Renal pelvis (tissue), 4 donors: ENCODE measurements around the gene MCL1. TPM values are rescaled to one million over a fixed set of nuclear protein-coding genes. Genes with fewer than 3 reads are reported as not detected.
"Not testable (repeated sequence)": the region's sequence is repeated elsewhere in the genome, so short reads cannot be mapped to it uniquely, and the experiment has no call there.

Experiments used
- DNase-seq: peaks from one replicate; pipeline ENCODE4 v3.0.0-alpha.2; 2013
- polyA plus RNA-seq, 3 donors: library from polyadenylated mRNA; unstranded; fragments of 120-200 nt; gene quantifications; one replicate each; pipeline ENCODE4 v1.2.1, GENCODE V29; 2013; ENCODE audit not compliant: insufficient read length in 3 of 3

Gene MCL1
- polyA plus RNA-seq, 3 donors, result 149 to 153 (median 150) TPM

DNA sequence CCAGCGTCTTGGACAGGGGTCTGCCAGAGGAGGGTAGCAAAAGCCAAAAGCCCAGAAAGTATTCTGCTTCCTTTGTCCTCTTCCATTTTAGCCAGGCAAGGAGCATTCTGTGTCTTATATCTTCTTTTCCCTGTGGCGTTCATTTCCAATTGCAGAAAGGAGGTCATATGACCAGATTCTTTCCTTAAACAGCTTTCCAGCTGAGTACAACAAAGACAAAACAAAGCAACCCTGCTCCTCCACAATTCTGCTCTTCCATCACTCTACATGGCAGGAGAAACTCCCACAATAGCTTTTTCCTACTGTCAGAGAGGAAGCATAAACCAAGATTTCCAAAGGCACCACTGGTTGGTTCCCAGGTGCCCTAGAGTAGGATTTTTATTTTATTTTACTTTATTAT, 30.3 kb upstream of the MCL1 start:
- DNase-seq, result no peak

DNA sequence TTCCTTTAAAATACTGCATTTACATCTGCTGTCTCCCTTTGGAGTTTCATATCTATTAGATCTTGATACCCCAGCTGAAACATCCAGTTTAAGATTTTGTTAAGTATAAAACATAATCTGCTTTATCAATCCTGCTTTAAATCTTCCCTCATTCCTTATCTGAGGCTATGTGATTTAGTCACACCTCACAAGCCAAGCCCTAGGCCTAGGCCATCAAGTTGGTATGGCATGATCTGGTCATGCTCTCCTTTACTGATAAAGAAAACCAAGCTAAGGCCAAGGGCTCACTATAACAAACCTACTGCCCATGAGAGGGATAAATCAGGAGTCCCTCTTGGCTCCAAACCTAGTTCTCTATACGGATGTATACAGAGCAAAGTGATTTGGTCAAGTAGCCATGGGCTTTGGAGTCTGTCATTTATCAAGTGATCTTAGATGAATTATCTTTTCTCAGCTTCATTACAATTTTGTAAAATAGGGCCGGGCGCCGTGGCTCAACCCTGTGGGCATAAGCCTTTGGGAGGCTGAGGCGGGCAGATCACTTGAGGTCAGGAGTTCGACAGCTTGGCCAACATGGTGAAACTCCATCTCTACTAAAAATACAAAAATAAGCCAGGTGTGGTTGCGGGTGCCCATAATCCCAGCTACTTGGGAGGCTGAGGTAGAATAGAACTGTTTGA, 27.2 kb upstream of the MCL1 start:
- DNase-seq, result no peak

DNA sequence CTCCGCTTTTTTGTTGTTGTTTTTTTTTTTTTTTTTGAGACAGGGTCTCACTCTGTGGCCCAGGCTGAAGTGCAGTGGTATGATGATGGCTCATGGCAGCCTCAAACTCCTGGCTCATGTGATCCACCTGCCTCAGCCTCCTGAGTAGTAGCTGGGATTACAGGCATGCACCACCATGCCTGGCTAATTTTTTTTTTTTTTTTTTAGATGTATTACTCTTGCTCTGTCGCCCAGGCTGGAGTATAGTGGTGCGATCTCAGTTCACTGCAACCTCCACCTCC, 26.0 kb upstream of the MCL1 start:
- DNase-seq, result not testable (repeated sequence)

DNA sequence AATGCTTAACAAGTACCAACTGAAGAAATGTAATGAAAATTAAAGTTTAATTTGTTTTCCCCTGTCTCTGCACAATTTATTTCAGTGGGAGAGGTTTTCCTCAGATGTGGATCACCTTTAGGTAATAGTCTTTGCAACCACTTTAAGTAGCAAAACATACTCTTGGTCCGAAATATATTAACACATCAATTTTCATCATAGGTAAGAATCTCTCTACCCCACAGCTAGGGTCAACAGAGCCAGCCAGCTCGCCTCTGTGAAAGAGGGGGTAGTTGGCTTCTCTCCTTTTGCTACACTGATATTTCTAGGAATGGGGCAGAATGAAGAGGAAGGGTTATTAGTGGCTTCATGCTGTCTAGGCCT, 24.8 kb upstream of the MCL1 start:
- DNase-seq, result no peak

DNA sequence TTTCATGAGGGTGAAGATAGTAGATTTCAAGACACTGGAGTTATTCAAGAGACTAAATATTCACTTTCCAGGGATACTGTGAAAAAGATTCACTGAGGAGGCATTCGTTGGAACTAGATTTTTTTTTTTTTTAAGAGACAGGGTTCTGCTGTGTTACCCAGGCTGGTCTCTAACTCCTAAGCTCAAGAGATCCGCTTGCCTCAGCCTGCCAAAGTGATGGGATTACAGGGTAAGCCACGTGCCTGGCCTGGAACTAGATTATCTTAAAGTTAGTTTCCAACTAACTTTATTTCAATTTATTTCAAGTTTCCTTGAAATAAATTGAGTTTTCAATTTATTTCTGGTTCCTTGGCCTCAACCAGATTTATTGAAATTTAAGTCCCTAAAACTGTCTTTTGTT, 24.3 kb upstream of the MCL1 start:
- DNase-seq, result no peak

DNA sequence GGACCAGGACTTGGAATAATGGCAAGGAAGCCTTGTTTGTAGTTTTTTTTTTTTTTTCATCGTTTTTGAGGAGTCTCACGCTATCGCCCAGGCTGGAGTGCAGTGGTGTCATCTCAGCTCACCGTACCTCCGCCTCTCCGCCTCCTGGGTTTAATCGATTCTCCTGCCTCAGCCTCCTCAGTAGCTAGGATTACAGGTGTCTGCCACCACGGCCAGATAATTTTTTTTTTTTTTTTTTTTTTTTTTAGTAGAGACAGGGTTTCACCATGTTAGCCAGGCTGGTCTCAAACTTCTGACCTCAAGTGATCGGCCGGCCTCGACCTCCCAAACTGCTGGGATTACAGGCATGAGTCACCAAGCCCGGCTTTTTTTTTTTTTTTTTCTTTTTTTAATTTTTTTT, 23.0 kb upstream of the MCL1 start:
- DNase-seq, result not testable (repeated sequence)

DNA sequence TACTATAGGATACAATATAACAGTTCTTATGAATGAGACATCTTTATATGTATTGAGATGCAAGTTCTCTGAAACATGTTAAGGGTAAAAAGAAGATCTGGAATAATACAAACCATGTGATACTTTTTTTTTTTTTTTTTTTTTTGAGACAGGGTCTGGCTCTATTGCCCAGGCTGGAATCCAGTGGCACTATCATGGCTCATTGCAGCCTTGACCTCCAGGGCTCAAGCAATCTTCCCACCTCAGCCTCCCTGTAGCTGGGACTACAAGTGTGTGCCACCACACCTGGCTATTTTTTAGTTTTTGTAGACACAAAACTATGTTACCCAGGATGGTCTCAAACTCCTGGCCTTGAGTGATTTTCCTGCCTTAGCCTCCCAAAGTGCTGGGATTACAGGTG, 22.1 kb upstream of the MCL1 start:
- DNase-seq, result no peak

DNA sequence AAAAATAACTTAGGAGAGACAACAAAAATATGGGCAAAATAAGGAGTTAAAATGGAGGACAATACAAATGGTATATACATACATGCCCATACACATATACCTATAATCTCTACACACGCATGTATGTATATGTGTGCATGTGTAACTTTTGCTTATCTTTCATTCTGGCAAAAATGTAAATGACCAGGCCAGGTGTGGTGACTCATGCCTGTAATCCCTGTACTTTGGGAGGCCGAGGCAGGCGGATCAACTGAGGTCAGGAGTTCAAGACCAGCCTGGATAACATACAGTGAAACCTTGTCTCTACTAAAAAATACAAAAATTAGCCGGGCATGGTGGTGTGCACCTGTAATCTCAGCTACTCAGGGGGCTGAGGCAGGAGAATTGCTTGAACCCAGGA, 18.9 kb upstream of the MCL1 start:
- DNase-seq, result not testable (repeated sequence)

DNA sequence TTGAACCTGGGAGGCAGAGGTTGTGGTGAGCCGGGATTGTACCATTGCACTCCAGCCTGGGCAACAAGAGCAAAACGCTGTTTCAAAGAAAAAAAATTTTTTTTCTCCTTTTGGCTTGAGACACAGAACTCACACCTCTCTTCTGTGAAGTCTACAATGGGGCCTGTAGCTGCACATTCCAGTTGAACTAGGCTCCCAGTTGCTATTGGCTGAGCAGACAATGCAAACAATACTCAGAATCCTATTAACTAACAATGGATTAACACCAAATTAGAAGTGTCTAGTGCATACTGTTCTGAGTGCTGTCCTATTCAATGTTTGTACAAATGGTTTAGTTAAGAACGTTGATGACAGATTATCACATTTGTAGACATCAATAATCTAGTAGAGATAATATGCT, 17.6 kb upstream of the MCL1 start:
- no peak for DNase-seq

DNA sequence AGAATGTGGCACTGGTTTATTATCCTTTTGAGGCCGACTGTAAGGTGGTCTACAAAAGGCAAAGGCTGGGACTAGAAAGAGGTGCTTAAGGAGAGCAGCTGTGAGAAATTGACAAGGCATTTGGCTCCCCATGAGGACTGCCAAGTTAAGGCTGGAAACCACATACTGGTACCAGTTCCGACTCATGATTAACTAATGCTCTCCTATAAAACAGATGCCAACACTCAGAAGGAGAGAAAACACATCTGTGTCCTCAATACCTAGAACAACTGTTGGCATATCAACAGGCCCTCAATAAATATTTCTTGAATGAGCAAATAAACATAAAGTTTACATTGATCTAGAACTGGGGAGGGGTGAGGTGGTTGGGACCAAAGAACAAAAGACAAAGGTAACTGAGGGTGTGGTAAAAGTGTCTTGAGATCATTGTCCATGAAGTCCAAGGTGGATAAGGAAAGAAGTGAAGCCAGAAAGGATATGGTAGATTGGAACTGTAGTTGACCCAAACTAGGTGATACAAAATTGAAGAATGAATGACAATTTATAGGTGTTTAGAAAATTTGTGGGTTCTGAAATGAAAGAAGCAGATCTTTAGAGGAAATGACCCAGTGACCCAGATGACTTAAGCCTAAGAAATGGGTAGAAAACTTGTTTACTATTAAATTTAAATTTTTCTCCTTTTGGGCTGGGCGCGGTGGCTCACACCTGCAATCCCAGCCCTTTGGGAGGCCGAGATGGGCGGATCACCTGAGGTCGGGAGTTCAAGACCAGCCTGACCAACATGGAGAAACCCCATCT, 16.9 kb upstream of the MCL1 start:
- no peak for DNase-seq

DNA sequence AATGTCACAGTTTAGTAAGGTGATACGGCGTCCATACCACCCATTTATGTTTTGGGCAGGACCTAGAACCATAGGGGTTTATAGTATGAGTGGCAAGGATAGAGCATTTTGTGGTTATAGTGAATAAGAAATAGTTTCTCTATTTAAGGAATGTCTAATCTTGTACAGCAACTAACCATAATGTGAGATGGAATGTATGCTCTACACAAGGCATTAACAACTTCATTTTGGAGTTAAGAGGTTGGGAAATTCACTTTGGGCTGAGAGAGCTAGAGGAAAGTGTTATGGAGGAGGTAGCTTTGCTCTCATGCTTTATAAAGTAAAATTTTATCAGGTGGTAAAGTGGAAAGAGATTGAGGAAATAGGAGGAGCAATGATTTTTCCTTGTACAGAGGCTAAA, 3.0 kb upstream of the MCL1 start:
- no peak for DNase-seq

DNA sequence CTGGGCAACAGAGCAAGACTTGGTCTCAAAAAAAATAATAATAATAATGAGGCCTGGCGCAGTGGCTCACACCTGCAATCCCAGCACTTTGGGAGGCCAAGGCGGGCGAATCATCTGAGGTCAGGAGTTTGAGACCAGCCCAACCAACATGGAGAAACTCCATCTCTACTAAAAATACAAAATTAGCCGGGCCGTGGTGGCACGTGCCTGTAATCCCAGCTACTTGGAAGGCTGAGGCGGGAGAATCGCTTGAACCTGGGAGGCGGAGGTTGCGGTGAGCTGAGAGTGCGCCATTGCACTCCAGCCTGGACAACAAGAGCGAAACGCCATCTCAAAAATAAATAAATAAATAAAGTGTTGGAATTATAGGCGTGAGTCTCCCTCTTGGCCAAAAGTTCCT, 2.6 kb upstream of the MCL1 start:
- DNase-seq, result not testable (repeated sequence)

DNA sequence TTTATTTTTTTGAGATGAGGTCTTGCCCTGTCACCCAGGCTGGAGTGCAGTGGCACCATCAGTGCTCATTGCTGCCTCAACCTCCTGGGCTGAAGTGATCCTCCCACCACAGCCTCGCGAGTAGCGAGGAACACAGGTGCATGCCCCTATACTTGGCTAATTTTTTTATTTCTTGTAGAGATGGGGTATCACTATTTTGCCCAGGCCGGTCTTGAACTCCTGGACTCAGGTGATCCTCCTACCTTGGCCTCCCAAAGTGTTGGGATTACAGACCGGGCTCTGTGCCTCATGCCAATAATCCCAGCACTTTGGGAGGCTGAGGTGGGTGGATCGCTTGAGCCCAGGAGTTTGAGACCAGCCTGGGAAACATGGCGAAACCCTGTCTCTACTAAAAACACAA, 2.0 kb upstream of the MCL1 start:
- not testable (repeated sequence) for DNase-seq

DNA sequence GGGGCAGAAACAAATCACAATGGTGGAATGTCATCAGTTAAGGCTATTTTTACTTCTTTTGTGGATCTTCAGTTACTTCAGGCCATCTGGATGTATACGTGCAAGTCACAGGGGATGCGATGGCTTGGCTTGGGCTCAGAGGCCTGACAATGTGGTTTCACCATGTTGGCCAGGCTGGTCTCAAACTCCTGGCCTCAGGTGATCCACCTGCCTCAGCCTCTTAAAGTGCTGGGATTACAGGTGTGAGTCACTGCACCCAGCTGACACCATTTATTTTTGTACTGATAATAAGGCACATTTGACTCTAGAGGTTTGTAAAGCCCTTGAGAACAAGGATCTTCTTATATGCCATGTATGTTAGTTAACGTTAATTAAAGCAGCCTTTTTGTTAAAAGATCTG, 1.6 kb upstream of the MCL1 start:
- DNase-seq, result not testable (repeated sequence)

DNA sequence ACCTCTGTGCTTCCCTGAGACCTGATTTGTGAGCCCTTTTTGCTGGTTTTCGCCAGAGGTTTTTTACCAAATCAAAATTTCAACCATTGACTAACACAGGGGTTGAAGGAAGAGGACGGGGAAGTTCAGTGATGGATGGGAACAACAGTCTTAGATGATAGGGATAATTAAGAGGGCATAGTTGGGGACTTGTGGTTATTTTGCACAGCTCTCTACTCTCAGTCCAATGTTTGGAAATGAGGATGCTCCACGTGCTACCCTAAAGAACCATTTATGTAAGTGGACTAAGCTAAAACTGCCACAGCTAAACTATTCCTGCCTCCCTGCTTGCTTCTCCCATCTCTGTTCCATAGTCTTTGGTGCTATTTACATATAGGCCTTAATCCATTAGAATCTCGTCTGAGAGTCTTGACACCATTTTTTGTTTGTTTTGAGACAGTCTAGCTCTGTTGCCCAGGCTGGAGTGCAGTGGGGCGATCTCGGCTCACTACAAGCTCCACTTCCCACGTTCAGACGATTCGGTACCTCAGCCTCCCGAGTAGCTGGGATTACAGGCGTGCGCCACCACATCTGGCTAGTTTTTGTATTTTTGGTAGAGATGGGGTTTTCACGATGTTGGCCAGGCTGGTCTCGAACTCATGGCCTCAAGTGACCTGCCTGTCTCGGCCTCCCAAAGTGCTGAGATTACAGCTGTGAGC, 684 bp upstream of the MCL1 start:
- DNase-seq, result no peak

DNA sequence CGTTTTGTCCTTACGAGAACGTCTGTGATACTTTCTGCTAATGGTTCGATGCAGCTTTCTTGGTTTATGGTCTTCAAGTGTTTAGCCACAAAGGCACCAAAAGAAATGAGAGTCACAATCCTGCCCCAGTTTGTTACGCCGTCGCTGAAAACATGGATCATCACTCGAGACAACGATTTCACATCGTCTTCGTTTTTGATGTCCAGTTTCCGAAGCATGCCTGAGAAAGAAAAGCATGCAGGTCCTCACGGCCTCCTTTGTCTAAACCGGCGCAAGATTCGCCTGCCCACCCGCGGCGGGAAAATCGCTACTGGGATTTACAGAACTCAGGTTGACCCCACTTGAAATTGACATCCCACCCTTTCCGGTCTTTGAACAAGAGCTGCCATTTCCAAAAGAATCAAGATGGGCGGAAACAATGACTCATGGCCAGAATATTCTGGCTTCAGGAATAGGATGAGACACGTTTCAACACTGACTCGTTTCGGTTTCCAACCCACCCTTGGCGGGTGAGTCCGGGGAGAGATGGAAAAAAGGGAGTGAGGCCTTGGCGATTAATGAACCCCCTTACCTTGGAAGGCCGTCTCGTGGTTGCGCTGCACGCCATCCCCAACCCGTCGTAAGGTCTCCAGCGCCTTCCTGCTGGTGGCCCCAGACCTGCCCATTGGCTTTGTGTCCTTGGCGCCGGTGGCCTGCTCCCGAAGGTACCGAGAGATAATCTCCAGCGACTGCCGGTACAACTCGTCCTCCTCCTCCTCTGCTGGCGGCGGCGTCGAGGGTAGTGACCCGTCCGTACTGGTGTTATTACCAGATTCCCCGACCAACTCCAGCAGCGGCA, 919 bp downstream of the MCL1 start:
- peak; percentile 67 for DNase-seq

DNA sequence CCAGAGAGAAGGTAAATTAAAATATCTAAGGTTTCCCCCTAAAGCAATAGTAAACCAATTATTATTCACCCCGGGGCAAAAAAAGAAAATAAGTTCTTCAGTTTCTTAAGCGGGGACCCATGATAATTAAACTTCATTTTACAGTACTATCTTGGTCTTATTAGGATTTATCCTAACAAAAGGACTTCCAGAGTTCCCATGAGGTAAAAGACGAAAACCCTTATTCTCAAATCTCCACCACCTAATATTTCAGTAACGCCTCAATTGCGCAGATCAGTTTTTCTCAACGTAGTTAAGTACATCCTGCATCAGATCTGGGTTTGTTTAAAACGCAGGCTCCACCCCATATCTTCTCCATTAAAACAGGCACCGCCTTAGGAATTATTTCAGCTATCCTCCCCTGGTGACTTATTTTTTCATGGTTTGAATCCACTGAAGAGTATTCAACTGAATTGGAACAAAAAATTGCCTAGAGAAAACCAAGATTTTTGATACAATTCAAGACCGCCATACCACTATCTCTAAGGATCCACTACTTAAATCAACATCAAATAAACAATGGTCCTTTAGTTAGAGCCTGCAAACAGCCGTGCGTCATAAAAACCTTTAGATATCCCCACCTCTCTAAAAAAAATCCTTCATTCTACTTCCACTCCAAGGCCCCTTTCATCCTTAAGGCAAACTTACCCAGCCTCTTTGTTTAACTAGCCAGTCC, 1.7 kb downstream of the MCL1 start:
- DNase-seq, result no peak

DNA sequence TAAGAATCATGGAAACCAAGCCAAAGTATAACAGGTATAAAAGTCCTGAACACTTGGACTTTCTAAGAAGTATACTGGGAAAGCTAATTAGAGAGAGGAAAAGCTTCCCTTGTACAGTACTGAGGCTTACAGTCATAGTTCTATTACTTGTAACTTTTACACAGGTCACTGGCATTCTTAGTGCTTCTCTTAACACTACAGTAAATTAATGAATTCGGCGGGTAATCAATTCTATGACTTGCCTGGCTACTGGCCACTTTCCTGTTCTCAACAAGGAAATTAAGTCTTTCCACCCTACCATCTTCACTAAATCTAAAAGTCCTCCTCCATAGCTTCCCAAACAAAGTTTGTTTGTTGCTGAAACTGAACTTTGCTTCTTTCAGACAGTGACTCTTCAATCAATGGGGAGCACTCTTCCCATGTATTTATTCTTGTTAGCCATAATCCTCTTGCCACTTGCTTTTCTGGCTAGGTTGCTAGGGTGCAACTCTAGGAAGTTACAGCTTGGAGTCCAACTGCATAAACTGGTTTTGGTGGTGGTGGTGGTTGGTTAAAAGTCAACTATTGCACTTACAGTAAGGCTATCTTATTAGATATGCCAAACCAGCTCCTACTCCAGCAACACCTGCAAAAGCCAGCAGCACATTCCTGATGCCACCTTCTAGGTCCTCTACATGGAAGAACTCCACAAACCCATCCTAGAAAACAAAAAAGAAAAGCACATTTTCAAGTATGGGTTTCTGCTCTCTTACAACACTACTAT, 2.4 kb downstream of the MCL1 start:
- no peak for DNase-seq

DNA sequence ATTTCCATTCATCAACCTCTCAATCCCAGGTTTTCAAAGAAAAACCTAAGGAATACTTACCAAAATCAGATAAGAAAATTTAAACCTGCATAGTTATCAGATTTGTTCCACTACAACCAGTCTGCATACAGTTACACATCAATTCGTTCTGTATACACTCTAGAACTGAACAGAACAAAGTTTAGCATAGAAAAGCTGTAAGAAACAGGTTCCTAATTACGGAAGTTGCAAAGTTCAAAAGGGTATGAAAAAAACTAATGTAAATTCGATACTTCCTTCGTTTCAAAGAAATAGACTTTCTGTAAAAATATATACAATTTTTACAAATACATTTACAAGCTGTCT, 3.1 kb downstream of the MCL1 start:
- no peak for DNase-seq

DNA sequence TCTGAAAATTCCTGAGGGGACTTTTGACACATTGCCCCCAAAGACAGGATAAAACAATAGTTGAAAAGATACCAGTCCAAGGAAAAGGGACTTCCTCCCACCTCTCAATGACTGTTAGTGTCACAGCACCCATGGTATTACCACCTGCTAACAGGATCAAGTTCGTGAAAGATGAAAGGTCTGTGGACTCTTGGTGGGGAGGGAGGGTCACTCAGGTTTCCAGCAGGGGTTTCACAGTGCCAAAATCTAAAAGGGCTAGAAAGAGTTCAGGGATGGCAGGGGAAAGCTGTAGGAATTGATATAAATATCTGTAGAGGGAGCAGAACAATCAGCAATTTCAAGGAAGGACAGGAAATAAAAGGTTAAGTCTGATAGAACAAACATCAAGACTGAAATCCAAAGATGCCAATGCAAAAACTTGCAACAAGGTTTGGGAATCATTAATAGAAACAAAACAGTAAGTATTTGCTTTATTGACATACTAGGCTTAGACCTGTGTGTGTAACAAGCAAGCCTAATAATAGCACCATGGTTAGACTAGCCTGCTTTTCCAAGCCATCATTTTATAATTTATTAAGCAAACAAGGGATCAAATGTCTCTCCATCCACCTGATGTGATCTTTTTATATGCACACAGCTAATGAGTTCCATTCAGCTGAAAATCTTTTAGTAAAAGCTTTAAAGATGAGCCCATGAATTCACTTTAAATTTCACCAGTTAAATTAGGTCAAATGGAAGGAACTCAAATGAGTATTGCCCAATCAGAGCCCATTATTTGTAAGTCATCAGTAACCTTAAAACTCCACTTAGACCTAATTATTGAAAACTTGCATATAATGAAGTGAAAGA, 3.7 kb downstream of the MCL1 start:
- DNase-seq, result no peak
